Neural progenitor cell (in vitro differentiated cells): Measurements from ENCODE around the gene NTM.

Experiments used
- EZH2 ChIP-seq: fragments of 200-600 bp; sonication (generic); IDR thresholded peaks from 2 replicates; pipeline ENCODE4 v1.6.1; 2017; ENCODE audit warnings: antibody characterized with exemption, mild to moderate bottlenecking, moderate library complexity
- TF ChIP-seq, protein P1 (sequence below): fragments of 200-600 bp; sonication (generic); IDR thresholded peaks from 2 replicates; pipeline ENCODE4 v1.5.1; 2017; ENCODE audit warnings: antibody characterized with exemption, mild to moderate bottlenecking

DNA sequence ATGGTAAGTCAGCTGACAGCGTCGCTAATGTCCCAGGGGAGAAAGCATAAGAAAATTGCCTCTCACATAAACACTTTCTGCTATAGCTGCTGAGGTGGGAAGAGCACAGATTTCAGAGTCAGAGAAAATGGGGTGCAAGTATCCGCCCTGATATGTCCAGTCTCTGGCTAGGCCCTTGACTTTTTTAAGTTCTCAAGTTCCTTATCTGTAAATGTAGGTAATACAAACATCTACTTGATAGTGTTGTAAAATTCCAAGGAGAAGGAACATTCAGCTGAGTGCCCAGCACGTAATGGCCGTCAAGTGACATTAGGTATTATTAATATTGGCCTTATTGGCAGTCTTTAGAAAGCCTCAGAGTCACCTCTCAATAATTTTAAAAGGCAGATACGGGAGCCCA, 143.6 kb downstream of the NTM start:
- TF ChIP-seq, protein P1, sequence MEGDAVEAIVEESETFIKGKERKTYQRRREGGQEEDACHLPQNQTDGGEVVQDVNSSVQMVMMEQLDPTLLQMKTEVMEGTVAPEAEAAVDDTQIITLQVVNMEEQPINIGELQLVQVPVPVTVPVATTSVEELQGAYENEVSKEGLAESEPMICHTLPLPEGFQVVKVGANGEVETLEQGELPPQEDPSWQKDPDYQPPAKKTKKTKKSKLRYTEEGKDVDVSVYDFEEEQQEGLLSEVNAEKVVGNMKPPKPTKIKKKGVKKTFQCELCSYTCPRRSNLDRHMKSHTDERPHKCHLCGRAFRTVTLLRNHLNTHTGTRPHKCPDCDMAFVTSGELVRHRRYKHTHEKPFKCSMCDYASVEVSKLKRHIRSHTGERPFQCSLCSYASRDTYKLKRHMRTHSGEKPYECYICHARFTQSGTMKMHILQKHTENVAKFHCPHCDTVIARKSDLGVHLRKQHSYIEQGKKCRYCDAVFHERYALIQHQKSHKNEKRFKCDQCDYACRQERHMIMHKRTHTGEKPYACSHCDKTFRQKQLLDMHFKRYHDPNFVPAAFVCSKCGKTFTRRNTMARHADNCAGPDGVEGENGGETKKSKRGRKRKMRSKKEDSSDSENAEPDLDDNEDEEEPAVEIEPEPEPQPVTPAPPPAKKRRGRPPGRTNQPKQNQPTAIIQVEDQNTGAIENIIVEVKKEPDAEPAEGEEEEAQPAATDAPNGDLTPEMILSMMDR = no peak
- no peak for TF ChIP-seq EZH2
